GM18870 (cell line): Measurements from ENCODE around the gene LARGE1.

Source experiments
- ATAC-seq: cut with Tn5 transposase; IDR thresholded peaks from one replicate; pipeline ENCODE4 v1.9.1; 2021; ENCODE audit warnings: moderate library complexity; ENCODE audit not compliant: unreplicated experiment

The LARGE1 gene

DNA sequence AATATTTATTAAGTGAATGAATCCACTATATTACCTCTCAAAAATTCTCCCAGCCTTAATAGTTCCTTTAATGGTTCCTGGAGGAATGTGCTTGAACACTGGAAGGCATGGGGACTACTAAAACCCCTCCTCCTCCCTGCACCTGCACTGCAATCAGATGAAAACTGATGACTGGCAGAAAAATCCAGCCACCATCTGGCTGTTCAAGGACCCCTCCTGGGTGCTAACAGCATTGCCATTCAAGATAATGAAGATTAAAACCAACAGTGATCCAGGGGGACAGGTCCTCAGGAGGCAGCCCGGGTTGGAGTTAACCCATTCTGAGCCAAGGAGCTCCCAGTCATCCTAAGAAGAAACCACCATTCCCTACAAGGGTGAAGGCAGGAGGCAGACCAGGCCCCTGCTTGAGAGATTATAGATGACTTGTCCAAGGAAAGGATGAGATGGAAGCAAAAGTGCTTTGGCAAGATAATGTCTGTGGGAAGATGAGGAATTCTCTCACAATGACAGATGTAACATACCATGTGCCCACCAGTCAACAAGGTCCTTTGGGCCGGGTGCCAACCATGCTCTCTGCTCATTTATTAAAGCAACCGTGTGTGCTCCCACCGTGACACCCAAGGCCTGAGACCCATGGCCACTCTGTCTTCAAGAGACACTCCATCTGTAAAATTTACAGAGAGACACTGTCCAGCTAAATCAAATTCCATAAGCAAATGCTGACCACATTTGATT, 90.6 kb downstream of the LARGE1 start:
- ATAC-seq, result no peak

- no peak for ATAC-seq
Measured at GRCh38 chr22:33828302-33828701, 92.0 kb downstream of the LARGE1 start.

DNA sequence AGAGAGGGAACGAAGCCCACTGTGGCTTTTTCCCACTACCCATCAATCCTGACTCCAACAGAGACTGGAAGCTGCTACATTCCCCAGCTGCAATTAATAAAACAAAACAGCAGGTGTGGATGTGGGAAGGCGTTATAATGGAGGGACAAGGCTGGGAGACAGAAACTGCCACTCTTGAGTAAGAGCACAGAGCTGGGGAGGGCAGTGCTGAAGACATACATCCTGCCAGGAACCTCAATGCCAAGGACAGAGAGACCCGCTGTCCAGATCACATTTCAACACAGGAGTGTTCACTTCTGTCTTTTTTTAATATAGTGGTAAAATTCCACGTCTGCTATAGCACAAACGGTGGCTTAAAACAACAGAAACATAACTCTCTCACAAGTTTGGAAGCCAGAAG, 94.5 kb downstream of the LARGE1 start:
- no peak for ATAC-seq

DNA sequence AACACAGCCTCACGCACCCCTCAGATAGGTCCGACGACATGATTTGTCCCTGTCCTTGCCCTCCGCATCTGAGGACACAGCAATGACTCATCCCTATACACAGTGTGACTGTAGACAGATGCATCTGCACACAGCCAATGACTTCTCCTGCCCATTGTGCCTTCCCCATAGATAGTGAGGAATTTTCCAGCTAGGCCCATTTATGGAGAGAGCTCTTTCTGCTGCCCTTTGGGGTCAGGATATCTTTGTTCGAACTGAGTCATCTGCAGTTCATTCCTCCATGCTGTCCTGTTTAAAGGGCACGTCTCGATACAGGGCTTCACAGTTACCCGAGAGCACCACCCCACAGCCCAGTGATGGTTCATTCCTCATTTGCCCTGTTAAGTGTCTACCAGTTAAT, 96.7 kb downstream of the LARGE1 start:
- no peak for ATAC-seq

- no peak for ATAC-seq
Measured at GRCh38 chr22:33821290-33821689, 99.0 kb downstream of the LARGE1 start.

DNA sequence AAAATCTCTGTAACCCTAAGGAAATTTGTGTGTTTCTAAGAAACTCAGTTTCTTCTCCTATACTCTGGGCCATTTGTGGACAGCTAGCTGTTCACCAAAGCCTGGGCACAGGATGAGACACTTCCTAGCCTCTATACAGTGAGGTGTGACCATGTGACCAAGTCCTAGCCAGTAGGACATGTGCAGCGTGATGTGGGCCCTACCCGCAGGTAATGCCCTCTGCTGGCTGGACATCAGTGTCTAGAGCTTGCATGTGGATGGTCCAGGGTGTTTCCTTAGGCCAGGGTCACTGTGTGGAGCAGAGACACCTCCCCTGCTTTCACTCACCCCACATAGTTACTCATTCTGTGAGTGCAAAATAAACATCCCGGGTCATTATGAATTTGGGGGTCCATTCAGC, 100.5 kb downstream of the LARGE1 start:
- ATAC-seq, result no peak

GRCh38 chr22:33817512-33818127, 102.7 kb downstream of the LARGE1 start:
- no peak for ATAC-seq

GRCh38 chr22:33812360-33812977, 107.8 kb downstream of the LARGE1 start:
- no peak for ATAC-seq

DNA sequence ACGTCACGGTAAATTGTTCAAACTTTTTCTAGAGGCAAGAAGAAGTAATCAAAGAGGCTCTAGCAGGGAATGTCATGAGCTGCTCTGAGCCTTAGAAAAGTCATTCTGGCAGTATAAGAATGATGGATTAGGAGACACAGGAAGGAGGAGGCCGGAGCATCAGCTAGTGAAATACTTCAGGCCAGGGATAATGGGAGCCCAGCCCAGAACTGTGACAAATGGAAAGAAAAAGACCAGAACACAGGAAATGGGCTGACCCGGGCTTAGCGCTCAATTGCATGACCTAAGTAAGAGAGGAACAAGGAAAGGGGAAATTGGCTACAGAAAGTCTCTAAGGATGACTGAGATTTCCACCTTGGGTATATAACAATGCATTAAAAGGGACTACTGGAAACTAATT, 108.6 kb downstream of the LARGE1 start:
- ATAC-seq, result no peak

- ATAC-seq, result no peak
Measured at GRCh38 chr22:33811208-33811607, 109.1 kb downstream of the LARGE1 start.

- no peak for ATAC-seq
Measured at GRCh38 chr22:33807470-33807869, 112.8 kb downstream of the LARGE1 start.

DNA sequence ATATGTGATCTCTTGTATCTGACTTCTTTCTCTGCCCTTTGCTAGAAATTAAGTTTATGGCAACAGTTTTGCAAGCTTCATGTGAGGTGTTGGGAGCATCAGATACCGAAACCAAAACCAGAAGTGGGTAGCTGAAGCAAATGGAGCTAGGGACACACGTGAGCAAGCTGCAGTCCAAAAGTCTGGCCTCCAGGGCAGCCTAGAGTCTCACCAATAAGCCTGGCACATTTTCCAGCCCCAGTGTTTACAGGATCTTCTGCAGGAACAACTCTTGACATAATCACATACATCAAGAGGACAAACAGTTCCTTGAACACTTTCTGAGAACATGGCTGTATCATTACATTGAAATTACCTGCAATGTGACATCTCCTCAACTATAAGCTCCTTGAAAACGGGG, 114.1 kb downstream of the LARGE1 start:
- ATAC-seq, result no peak

- no peak for ATAC-seq
Measured at GRCh38 chr22:33803371-33804282, 116.6 kb downstream of the LARGE1 start.

DNA sequence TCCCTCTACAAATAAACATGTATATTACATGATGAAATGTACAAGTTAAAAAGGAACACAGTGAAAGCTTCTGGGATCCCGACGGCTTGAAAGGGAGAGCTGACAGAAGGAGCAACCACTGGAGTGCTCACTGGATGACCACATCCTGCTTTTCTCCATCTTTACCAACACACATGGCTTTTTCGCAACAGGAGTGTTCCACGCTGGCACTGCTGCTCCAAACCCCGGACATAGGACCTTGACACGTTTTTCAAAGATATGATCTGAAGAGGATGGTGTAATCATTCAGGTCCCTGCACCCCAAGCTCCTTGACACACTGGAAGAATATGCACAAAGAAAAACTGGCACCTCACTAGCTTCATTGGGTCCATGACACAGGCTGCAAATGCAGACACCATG, 121.9 kb downstream of the LARGE1 start:
- ATAC-seq, result no peak

- no peak for ATAC-seq
Measured at GRCh38 chr22:33796494-33796893, 123.8 kb downstream of the LARGE1 start.

- ATAC-seq, result no peak
Measured at GRCh38 chr22:33793475-33793874, 126.8 kb downstream of the LARGE1 start.

GRCh38 chr22:33792832-33793231, 127.4 kb downstream of the LARGE1 start:
- no peak for ATAC-seq

DNA sequence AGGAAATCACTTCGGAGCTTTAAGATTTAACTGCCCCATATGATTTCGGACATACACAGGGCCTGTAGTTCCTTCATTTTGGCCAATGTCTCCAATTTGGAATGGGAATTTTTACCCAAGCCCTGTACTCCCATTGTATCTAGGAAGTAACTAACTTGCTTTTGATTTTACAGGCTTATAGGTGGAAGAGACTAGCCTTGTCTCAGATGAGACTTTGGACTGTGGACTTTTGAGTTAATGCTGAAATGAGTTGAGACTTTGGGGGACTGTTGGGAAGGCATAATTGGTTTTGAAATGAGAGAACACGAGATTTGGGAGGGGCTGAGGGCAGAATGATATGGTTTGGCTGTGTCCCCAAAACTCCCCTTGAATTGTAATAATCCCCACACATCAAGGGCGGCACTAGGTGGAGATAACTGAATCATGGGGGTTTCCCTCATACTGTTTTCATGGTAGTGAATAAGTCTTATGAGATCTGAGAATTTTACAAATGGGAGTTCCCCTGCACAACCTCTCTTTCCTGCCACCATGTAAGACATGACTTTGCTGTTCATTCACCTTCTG, 130.5 kb downstream of the LARGE1 start:
- ATAC-seq, result no peak

GRCh38 chr22:33788927-33789326, 131.3 kb downstream of the LARGE1 start:
- no peak for ATAC-seq

DNA sequence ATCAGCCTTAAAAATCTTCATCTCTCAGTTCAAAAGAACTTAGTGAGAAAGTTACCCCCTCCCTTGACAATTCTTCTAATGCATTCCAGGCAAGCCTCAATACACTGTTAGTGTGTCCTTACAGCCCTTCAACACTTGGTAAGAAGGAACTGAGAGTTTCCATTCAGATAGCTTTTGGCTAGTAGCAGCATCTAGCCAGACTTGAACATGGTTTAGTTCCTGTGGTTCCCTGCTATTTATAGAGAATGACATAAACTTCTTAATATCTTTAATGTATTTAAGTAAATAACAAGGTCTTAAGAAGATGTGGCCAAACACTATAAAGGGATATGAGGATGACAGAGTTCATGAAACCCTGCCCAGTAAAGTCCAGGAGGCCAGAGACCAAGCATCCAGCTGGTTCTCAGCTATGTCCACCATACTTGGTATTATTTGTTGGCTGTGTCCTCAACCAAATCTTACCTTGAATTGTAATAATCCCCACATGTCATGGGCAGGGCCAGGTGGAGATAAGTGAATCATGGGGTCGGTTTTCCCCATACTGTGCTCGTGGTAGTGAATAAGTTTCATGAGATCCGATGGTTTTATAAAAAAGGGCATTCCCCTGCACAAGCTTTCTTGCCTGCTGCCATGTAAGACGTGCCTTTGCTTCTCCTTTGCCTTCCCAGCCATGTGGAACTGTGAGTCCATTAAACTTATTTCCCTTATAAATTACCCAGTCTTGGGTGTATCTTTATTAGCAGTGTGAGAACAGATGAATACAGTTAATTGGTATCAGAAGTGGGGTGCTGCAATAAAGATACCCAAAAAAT, 132.4 kb downstream of the LARGE1 start:
- no peak for ATAC-seq
